DMS53 treated with DMSO at 0.1 percent for 48 hours (cell line): Measurements from ENCODE around the gene AMPD1.

Experiments used
- DNase-seq: peaks from one replicate; lab custom pipeline; 2025; ENCODE audit not compliant: unreplicated experiment; lab: John Stamatoyannopoulos, UW

Gene AMPD1

GRCh38 chr1:114695430-114696058 is at the start of gene AMPD1:
AMPD1 (minus strand) TSS chr1:114695546; CDS start chr1:114695471, 75 bp downstream.
- DNase-seq, result no peak

- no peak for DNase-seq
Observed at GRCh38 chr1:114741963-114742746, 46.8 kb upstream of the AMPD1 start.

- DNase-seq, result no peak
Observed at GRCh38 chr1:114740331-114740730, 45.0 kb upstream of the AMPD1 start.

GRCh38 chr1:114737314-114737849 is 42.0 kb upstream of the AMPD1 start:
- no peak for DNase-seq

- no peak for DNase-seq
Observed at GRCh38 chr1:114735479-114735878, 40.1 kb upstream of the AMPD1 start.

- no peak for DNase-seq
Observed at GRCh38 chr1:114729782-114730181, 34.4 kb upstream of the AMPD1 start.

GRCh38 chr1:114728553-114728952 is 33.2 kb upstream of the AMPD1 start:
- no peak for DNase-seq

- DNase-seq, result no peak
Observed at GRCh38 chr1:114725230-114725629, 29.9 kb upstream of the AMPD1 start.

GRCh38 chr1:114723915-114724314 is 28.6 kb upstream of the AMPD1 start:
- DNase-seq, result no peak

GRCh38 chr1:114723457-114723856 is 28.1 kb upstream of the AMPD1 start:
- no peak for DNase-seq

GRCh38 chr1:114720492-114720891 is 25.1 kb upstream of the AMPD1 start:
- no peak for DNase-seq

GRCh38 chr1:114719424-114719787 is 24.1 kb upstream of the AMPD1 start:
- DNase-seq, result no peak

GRCh38 chr1:114718661-114719423 is 23.5 kb upstream of the AMPD1 start:
- DNase-seq, result no peak

- DNase-seq, result peak; percentile 68
Observed at GRCh38 chr1:114716304-114717170, 21.2 kb upstream of the AMPD1 start, which contains the start of gene NRAS. NRAS (minus strand) TSS chr1:114716771; CDS start chr1:114716160, 611 bp downstream.

GRCh38 chr1:114715952-114716303 is 20.6 kb upstream of the AMPD1 start:
- DNase-seq, result no peak

- DNase-seq, result no peak
Observed at GRCh38 chr1:114712977-114713376, 17.6 kb upstream of the AMPD1 start.

GRCh38 chr1:114710360-114710759 is 15.0 kb upstream of the AMPD1 start:
- DNase-seq, result no peak

- DNase-seq, result no peak
Observed at GRCh38 chr1:114707604-114708003, 12.3 kb upstream of the AMPD1 start.

GRCh38 chr1:114703242-114703641 is 7.9 kb upstream of the AMPD1 start:
- no peak for DNase-seq

GRCh38 chr1:114702737-114703136 is 7.4 kb upstream of the AMPD1 start:
- no peak for DNase-seq

GRCh38 chr1:114701931-114702330 is 6.6 kb upstream of the AMPD1 start:
- no peak for DNase-seq
